Stimulated activated memory B cell treated with anti-CD40 and anti-IgM and Interleukin-4, amounts not matched to agents 10 μg/mL and 1 μg/mL and 100 μg/mL, for 72 hours (primary cell): ENCODE results near the gene DUSP23.

Experiments used
- ATAC-seq: fragments of 150-1000 bp; cut with Tn5 transposase; 2 replicates; pipeline ENCODE4 v1.10.0; 2021
- H3K27ac Mint-ChIP-seq: one replicate; pipeline ENCODE4 v1.8.0; 2022; ENCODE audit warnings: mild to moderate bottlenecking, mixed read lengths
- H3K27me3 Mint-ChIP-seq: one replicate; pipeline ENCODE4 v1.8.0; 2022; ENCODE audit warnings: mixed read lengths
- H3K36me3 Mint-ChIP-seq: one replicate; pipeline ENCODE4 v1.8.0; 2022; ENCODE audit warnings: mixed read lengths
- H3K4me1 Mint-ChIP-seq: one replicate; pipeline ENCODE4 v1.8.0; 2022; ENCODE audit warnings: mixed read lengths
- H3K4me3 Mint-ChIP-seq: one replicate; pipeline ENCODE4 v1.8.0; 2022; ENCODE audit warnings: mild to moderate bottlenecking, moderate library complexity, mixed read lengths
- H3K9me3 Mint-ChIP-seq: one replicate; pipeline ENCODE4 v1.8.0; 2022; ENCODE audit warnings: mixed read lengths

DUSP23 gene

DNA sequence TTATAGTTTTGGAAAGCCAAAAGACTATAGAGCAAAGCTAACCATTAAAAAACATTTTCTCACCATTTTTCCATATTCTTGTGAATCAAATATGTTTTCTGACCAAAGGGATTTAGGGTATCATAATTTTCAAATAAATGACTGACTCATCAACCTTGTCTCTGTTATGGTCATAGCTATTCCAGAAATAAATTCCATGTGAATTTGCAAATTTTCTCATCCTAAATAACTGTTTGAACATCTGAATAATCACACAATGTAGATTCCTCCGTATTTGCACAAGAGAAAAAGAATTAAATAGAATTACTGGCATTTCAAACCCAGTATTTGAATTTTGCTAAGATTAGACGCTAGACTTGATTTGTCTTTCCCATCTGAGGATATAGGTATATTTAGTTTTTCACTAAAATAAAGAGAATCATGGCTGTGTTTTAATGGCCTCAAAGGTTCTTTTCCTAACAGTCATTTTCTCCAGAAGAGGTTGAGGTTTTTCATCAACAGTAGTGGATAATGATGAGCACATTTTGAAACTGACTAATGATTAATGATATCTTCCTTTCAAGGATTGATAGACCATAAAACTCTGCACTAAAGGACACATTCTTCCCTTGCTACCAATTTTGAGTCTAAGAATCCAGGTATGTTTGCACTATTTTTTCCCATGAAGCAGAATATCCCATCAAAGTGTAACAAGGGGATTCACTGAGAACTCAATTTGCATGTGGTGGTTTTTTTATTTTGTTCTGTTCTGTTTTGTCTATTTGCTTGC is 9.5 kb upstream of the DUSP23 start:
- ATAC-seq: no peak
- H3K4me3 Mint-ChIP-seq: no peak overlapping the region
- H3K27me3 Mint-ChIP-seq: peaks cover 29% of the 10 kb centered on the region
- H3K9me3 Mint-ChIP-seq: no peaks in the 10 kb centered on the region
- no peak overlapping the region for H3K27ac Mint-ChIP-seq
- no peaks in the 10 kb centered on the region for H3K36me3 Mint-ChIP-seq
- H3K4me1 Mint-ChIP-seq: no peaks in the 10 kb centered on the region

DNA sequence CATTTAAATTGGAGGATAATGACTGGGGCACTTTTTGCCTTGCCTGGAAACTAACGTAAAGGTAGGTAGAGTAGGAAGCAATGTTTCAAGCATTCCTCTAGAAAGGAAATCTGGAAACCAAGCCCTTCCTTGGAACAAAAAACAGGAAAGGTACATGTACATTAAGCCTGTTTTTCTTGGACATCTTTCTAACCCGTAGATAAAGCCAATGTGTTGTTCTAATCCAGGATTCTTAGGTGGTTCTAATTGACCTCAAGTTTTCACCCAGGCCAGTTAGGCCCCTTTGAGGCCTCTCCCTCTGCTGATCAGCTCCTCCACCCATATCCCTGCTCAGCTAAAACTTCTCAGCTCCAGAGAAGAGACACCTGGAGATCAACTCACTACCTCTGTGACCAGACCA is 6.3 kb upstream of the DUSP23 start:
- no peak overlapping the region for H3K4me3 Mint-ChIP-seq
- H3K36me3 Mint-ChIP-seq: no peaks in the 10 kb centered on the region
- H3K4me1 Mint-ChIP-seq: peaks cover 8% of the 10 kb centered on the region
- H3K27me3 Mint-ChIP-seq: peaks cover 15% of the 10 kb centered on the region
- ATAC-seq: no peak
- no peak overlapping the region for H3K27ac Mint-ChIP-seq
- no peaks in the 10 kb centered on the region for H3K9me3 Mint-ChIP-seq

DNA sequence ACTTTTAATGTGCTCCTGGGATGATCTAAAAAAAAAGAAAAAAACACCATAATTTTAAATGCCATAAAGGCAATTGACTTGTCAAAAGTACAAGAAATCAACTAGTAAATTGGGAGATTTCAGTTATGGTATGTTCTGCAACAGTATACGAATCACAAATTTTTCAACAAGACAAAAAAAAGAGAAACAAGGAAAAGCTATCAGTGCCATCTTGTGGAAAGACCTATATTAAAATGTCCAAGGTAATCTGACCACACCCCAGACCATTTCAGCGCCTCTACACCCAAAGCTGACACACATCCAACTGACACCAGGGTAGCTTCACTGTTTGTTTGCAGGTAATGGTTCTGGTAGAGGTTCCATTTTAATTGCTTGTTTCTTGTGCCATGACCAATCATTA is 5.0 kb upstream of the DUSP23 start:
- ATAC-seq: no peak
- H3K36me3 Mint-ChIP-seq: no peaks in the 10 kb centered on the region
- H3K4me3 Mint-ChIP-seq: no peak overlapping the region
- no peak overlapping the region for H3K27ac Mint-ChIP-seq
- peaks cover 11% of the 10 kb centered on the region for H3K27me3 Mint-ChIP-seq
- peaks cover 8% of the 10 kb centered on the region for H3K4me1 Mint-ChIP-seq
- no peaks in the 10 kb centered on the region for H3K9me3 Mint-ChIP-seq

DNA sequence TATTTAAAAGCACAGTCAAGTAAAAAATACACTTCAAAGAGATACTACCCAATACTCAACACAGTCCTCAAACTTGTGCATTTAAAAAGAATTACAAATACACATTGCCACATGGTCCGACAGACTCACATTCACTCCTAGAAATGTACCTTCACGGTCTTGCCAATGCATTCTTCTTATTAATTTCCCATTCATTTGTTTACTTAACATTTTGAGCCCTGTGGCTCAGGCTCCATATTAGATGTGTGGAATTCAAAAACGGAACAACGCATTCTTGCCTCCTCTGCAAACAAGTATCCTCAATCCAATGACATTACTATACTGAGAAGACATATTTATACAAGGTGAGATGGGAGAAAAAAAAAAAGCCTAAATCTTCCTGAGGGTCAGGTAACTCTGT is 2.5 kb upstream of the DUSP23 start:
- Mint-ChIP-seq H3K9me3 (no peaks in the 10 kb centered on the region), H3K4me1 (peaks cover 17% of the 10 kb centered on the region), H3K27ac (no peak overlapping the region), H3K27me3 (no peaks in the 10 kb centered on the region), H3K36me3 (no peaks in the 10 kb centered on the region), H3K4me3 (no peak overlapping the region)
- no peak for ATAC-seq

DNA sequence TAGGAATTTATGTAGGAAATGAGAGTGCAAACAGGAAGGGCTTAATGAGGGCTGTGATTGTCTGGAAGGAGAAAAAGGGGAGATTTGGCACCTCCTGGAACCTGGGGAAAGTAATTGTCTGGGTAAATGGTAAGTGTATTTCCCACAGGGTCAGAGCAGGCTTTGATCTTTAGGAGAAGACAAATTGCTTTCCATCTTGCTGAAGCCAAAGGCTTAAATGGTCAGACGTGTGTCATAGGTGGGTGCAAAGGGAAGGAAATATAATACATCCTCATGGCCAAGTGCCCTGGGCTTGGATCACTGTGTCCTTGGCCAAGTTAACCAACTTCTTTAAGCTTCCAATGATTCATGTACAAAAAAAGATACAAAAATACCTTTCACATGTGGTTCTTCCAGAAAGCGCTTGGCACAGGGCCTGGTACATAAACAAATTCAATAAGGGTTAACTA is 1.3 kb upstream of the DUSP23 start:
- Mint-ChIP-seq H3K4me3 (peak overlapping the region; percentile 6), H3K4me1 (peaks cover 17% of the 10 kb centered on the region)

DNA sequence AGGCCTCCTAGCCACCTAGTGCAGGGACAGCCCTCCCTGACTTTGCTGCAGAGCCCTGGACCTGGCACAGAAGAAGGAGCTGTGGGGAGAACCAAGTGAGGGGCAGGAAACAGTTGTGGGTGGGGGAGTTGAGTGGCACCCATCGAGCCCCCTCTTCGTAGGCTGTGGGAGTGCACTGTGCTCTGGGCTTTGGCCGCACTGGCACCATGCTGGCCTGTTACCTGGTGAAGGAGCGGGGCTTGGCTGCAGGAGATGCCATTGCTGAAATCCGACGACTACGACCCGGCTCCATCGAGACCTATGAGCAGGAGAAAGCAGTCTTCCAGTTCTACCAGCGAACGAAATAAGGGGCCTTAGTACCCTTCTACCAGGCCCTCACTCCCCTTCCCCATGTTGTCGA is 1.2 kb downstream of the DUSP23 start:
- H3K4me3 Mint-ChIP-seq: no peak overlapping the region
- H3K9me3 Mint-ChIP-seq: no peaks in the 10 kb centered on the region
- H3K27me3 Mint-ChIP-seq: no peaks in the 10 kb centered on the region
- peaks cover 17% of the 10 kb centered on the region for H3K4me1 Mint-ChIP-seq
- no peak overlapping the region for H3K27ac Mint-ChIP-seq
- ATAC-seq: no peak
- H3K36me3 Mint-ChIP-seq: no peaks in the 10 kb centered on the region

More for the DNA sequence above, 1.3 kb upstream of the DUSP23 start:
- ATAC-seq: no peak
- no peaks in the 10 kb centered on the region for H3K36me3 Mint-ChIP-seq
- no peaks in the 10 kb centered on the region for H3K27me3 Mint-ChIP-seq
- H3K27ac Mint-ChIP-seq: no peak overlapping the region
- H3K9me3 Mint-ChIP-seq: no peaks in the 10 kb centered on the region

DNA sequence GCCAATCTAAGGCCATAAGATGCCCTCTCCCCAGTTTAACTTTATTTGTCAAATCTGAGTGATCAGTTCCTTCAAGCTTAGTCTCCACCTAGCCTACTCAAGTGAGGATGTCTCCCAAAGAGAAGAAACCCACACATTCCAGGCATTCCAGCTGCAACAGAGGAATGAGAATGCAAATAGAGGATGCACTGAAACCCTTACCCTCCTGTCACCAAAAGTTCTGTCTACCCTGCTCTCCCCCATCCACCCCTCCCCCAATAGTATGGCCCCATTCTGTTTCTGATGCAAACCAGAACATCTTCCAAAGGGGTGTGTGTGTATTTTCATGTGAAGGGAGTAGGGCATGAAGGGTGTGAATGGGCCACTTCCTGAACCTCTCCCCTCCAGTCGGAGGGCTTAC is 3.0 kb downstream of the DUSP23 start:
- H3K9me3 Mint-ChIP-seq: no peaks in the 10 kb centered on the region

DNA sequence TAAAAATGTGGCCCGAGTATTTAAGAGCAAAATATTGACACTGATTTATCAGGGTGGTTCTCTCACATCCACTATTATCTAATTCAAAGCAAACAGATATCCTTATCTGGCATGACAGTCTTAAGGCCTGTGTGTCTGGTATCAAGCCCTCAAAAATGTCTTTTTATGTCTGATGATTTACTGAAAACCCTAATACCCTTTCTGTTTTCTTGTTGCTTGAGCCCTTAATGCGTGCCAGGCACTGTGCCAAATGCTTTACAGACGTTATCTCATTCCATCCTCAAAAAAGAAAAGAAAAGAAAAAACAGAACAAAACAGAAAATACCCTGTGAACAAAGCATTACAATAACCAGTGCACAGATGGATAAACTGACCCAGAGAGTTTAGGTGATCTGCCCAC is 5.7 kb downstream of the DUSP23 start:
- no peaks in the 10 kb centered on the region for H3K9me3 Mint-ChIP-seq
- H3K27ac Mint-ChIP-seq: no peak overlapping the region
- no peak for ATAC-seq
- H3K4me3 Mint-ChIP-seq: no peak overlapping the region
- peaks cover 13% of the 10 kb centered on the region for H3K27me3 Mint-ChIP-seq
- H3K4me1 Mint-ChIP-seq: peaks cover 6% of the 10 kb centered on the region
- no peaks in the 10 kb centered on the region for H3K36me3 Mint-ChIP-seq

More for the DNA sequence above, 3.0 kb downstream of the DUSP23 start:
- Mint-ChIP-seq H3K27me3 (no peaks in the 10 kb centered on the region), H3K4me1 (peaks cover 17% of the 10 kb centered on the region), H3K4me3 (no peak overlapping the region), H3K27ac (no peak overlapping the region), H3K36me3 (no peaks in the 10 kb centered on the region)
- no peak for ATAC-seq

DNA sequence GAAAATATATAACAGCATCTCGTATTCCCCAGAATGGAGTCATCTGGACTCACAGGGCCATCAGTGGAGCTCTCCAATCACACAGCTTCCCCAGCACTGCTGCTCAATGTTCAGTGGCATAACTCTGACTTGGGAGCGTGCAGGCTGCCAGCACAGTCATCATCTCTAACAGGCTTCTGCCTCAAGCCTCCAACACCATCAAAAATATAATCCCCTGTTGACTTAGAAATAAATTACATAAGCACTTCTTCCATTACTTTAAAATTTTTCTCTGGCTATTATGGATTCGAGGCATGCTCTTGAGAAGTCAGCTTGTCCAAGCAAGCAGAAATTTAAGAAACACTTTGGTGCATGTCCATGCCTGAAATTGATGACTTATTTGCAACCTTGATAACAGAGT is 6.2 kb downstream of the DUSP23 start:
- no peak overlapping the region for H3K27ac Mint-ChIP-seq
- no peaks in the 10 kb centered on the region for H3K36me3 Mint-ChIP-seq
- H3K4me3 Mint-ChIP-seq: no peak overlapping the region
- H3K4me1 Mint-ChIP-seq: peaks cover under 1% of the 10 kb centered on the region
- H3K27me3 Mint-ChIP-seq: peaks cover 13% of the 10 kb centered on the region
- ATAC-seq: no peak
- H3K9me3 Mint-ChIP-seq: no peaks in the 10 kb centered on the region

DNA sequence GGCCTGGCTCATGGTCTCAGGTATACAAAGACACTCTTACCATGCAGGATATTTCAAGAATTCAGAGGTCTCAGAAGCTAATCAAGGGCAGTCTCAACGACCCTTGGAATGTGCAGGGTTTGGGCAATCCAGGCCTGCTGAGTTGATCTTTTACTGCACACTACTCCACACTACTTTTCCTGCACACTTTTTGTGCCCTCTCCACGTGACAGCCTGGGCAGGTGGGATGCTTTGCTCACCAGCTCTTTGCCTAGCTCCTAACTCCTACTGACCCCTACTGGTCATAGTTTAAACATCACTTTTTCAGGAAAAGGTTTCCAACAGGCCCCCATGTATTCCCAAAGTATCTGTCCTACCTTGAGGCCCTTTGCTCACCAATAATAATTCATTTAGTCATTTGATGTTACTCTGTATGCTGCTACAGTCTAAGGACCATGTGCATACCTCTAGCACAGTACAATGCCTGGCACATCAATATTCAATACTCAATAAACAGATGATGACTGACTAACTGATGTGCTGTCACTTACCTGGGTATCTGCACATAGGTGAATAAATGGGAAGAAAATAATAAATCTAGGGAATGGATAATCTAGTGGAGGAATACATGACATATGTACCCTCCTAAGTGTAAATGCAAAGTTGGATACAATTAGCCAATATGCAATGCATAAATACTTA is 9.6 kb downstream of the DUSP23 start:
- no peaks in the 10 kb centered on the region for H3K9me3 Mint-ChIP-seq
- H3K27ac Mint-ChIP-seq: no peak overlapping the region
- H3K36me3 Mint-ChIP-seq: no peaks in the 10 kb centered on the region
- peaks cover 13% of the 10 kb centered on the region for H3K27me3 Mint-ChIP-seq
- H3K4me3 Mint-ChIP-seq: no peak overlapping the region
- no peak for ATAC-seq
- no peaks in the 10 kb centered on the region for H3K4me1 Mint-ChIP-seq

DNA sequence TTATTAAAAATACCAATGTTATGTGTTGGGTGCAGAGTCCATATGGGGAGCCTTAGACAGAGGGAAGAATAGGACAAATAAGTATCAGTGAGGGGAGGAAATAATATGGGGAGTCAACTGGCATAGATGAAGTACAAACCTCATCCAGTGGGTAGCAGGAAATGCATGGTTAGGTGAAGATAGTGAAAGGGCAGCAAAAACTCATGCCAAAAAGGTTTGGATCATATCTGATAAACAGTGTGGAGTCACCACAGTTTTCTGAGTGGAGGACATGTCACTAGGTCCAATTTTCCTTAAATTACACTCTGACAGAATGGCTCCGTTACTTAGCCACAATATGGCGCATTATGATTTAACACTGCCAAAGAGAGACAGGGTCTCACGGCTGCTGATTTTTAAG is 10.3 kb downstream of the DUSP23 start:
- Mint-ChIP-seq H3K36me3 (no peaks in the 10 kb centered on the region), H3K27ac (no peak overlapping the region), H3K4me1 (no peaks in the 10 kb centered on the region), H3K27me3 (peaks cover 13% of the 10 kb centered on the region), H3K4me3 (no peak overlapping the region), H3K9me3 (no peaks in the 10 kb centered on the region)
- no peak for ATAC-seq

DNA sequence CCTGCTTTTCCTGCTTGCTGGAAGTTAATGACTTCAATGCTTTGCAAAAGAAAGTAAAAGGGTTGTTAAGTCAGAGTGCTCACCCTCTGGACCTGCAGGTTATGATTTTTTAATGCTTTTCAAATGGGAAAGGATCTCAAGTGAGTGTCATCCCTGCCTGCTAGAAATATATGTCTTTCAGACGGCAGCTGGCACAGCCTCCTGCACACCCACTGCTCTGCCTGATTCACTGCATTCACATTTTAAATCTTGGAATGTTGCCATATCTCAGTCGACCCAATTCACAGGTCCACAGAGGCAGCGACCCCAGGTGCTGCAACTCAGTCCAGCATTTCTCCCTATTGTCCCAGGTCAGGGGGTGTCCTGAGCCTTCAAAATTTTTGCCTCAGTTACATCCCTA is 10.7 kb downstream of the DUSP23 start:
- Mint-ChIP-seq H3K4me3 (no peak overlapping the region), H3K9me3 (no peaks in the 10 kb centered on the region), H3K4me1 (no peaks in the 10 kb centered on the region), H3K36me3 (no peaks in the 10 kb centered on the region), H3K27ac (no peak overlapping the region), H3K27me3 (peaks cover 13% of the 10 kb centered on the region)
- ATAC-seq: no peak

DNA sequence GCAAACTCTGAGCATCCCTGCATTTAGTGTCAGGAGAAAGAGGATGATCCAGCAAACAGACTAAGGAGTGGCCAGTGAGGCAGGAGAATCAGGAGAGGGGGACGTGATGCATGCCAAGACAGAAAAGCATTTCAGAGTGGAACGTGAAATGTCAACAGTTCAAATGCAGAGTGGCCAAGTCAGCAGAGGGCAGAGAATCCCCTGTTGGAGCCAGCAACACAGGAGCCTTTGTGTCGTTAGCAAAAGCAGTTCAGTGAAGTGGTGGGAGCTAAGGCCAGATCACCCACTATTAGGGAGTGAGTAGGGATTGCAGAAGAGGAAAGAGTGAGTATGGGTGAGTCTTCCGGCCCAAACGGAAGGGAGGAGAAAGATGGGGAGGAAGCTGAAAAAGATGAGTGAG is 14.8 kb downstream of the DUSP23 start:
- Mint-ChIP-seq H3K4me1 (peaks cover 8% of the 10 kb centered on the region), H3K9me3 (no peaks in the 10 kb centered on the region), H3K4me3 (no peak overlapping the region), H3K36me3 (no peaks in the 10 kb centered on the region), H3K27me3 (peaks cover 8% of the 10 kb centered on the region), H3K27ac (no peak overlapping the region)
- ATAC-seq: no peak

DNA sequence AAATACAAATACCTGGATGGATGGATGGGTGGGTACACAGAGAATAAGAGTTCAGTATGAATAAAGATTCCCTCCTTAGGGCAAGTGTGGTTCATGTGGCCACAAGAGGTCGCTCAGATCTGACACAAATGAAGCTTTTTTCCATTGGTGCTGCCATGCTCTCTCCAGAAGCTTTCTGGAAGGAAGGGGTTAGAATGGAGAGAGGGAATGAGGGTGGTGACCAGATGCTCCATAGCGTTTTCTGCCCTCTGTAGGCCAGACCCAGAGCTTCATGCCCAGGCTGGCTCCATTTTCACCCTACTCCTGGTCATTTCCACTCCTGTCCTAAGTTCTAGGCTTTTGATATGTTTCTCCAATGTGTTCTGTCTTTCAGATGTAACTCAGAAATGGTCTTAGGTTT is 18.1 kb downstream of the DUSP23 start:
- Mint-ChIP-seq H3K4me3 (no peak overlapping the region), H3K27ac (no peak overlapping the region), H3K36me3 (no peaks in the 10 kb centered on the region), H3K9me3 (no peaks in the 10 kb centered on the region), H3K27me3 (peaks cover 28% of the 10 kb centered on the region), H3K4me1 (peaks cover 11% of the 10 kb centered on the region)
- peak; percentile 50 for ATAC-seq

DNA sequence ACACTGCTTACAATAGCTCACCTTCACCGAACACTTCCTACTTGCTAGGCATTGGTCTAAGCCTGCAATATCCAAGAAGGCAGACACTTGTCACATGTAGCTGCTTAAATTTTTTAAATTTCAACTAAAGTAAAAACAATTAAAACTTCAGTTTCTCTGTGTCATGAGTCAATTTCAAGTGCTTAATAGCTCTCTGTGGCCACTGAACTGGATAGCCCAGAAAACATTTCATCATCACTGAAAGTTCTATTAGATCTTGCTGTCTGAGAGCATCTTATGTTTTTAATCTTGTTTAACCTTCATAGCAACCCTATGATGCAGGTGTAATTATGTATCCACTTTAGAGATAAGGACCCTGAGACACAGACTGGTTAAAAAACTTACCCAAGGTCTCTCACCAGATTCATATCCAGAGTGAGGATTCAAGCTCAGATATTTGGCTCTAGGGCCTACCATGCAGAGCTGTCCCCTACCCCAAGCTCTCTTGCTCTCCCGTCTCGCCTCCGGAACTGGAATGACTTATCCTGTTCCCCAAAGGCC is 18.8 kb downstream of the DUSP23 start:
- Mint-ChIP-seq H3K36me3 (no peaks in the 10 kb centered on the region), H3K4me3 (no peak overlapping the region), H3K27ac (no peak overlapping the region), H3K27me3 (peaks cover 34% of the 10 kb centered on the region), H3K9me3 (no peaks in the 10 kb centered on the region), H3K4me1 (peaks cover 11% of the 10 kb centered on the region)
- ATAC-seq: no peak
